ENCODE data around the gene ATP6AP1.

The ATP6AP1 gene

DNA sequence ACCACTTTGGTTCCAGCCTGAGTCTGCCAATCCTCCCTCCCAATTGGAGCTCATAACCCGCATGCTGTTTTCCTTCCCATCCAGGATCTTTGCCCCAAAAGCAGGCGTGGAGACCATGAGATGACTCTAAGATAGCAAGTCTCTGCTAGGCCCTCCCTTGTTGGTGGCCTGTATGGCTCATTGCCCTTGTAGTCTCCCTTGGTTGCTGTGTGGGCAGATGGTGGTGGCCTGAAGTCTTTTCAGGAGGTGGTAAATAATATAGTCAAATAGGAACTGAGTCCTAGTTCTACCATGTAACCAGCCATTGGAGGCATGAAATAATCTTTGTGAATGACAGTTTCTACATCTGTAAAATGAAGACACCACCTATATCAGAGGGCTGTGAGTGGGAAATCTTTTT lies 1.2 kb downstream of the ATP6AP1 start:
- ChIA-PET POLR2A (interaction anchor here (0.5 to 2.4 kb wide), 4 partner anchors 18 to 61 kb away, joined by 4 to 14 read pairs (median 9); partner anchors contain the start of genes RPL10, SLC10A3 and TAFAZZIN), CTCF (interaction anchor here (1.0 to 1.5 kb wide), 2 partner anchors 30 to 97 kb away, joined by 3 to 4 read pairs; no protein-coding TSS in a partner anchor)
- no peak for TF ChIP-seq HDGF (IDR thresholded peaks at IDR 0.05; ENCODE audit: borderline replicate concordance)
- no peak for TF ChIP-seq L3MBTL2 (conservative IDR thresholded peaks at IDR 0.05)
- TF ChIP-seq ELF4 (IDR thresholded peaks at IDR 0.05) = no peak
- no peak for TF ChIP-seq ZNF384 (IDR thresholded peaks at IDR 0.05)
- TF ChIP-seq, protein P1, sequence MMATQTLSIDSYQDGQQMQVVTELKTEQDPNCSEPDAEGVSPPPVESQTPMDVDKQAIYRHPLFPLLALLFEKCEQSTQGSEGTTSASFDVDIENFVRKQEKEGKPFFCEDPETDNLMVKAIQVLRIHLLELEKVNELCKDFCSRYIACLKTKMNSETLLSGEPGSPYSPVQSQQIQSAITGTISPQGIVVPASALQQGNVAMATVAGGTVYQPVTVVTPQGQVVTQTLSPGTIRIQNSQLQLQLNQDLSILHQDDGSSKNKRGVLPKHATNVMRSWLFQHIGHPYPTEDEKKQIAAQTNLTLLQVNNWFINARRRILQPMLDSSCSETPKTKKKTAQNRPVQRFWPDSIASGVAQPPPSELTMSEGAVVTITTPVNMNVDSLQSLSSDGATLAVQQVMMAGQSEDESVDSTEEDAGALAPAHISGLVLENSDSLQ (IDR thresholded peaks at IDR 0.05) = no peak
- no peak for TF ChIP-seq BHLHE40 (IDR thresholded peaks at IDR 0.05; ENCODE audit: borderline replicate concordance)
- TF ChIP-seq ARNT (IDR thresholded peaks at IDR 0.05) = no peak
- no peak for TF ChIP-seq LEF1 (IDR thresholded peaks at IDR 0.05; ENCODE audit: borderline replicate concordance)
- no peak for TF ChIP-seq FOXA1 (IDR thresholded peaks at IDR 0.05)
- no peak for TF ChIP-seq SP1 (IDR thresholded peaks at IDR 0.05)
- no peak for TF ChIP-seq CTBP1 (IDR thresholded peaks at IDR 0.05; ENCODE audit: borderline replicate concordance)
- TF ChIP-seq FOXM1 (IDR thresholded peaks at IDR 0.05; ENCODE audit: borderline replicate concordance) = no peak
- TF ChIP-seq NFRKB (IDR thresholded peaks at IDR 0.05) = no peak
- TF ChIP-seq SUZ12 (IDR thresholded peaks at IDR 0.05) = no peak
- no peak for TF ChIP-seq TARDBP (IDR thresholded peaks at IDR 0.05)
- TF ChIP-seq FOXK2 (IDR thresholded peaks at IDR 0.05) = no peak
- no peak for DNase-seq (ENCODE audit: extremely low spot score)

DNA sequence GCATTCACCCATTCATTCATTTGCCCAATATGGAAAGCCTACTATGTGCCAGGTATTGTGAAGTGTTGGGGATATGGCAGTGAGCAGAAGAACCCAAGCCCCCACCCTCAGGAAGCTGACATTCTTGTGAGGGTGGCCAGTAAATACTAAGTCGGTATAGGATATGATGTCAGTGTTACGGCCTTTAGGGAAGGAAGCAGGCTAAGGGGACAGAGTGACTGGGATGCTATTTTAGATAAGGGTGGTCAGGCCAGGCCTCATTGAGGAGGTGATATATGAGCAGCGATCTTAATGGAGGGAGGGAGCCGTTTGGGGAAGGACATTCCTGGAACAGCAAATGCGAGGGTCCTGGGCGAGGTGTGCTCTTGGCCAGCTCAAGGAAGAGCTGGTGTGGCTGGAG lies 2.0 kb downstream of the ATP6AP1 start:
- POLR2A ChIA-PET = interaction anchor here (0.6 to 1.4 kb wide), 5 partner anchors 9 to 28 kb away, joined by 3 to 5 read pairs (median 4); no protein-coding TSS in a partner anchor
- no peak for DNase-seq (ENCODE audit: extremely low spot score)
- CTCF ChIA-PET = no interaction called here
- TF ChIP-seq FOXK2 (IDR thresholded peaks at IDR 0.05) = no peak
- no peak for TF ChIP-seq HDGF (IDR thresholded peaks at IDR 0.05; ENCODE audit: borderline replicate concordance)
- TF ChIP-seq, protein P1 (IDR thresholded peaks at IDR 0.05) = no peak
- TF ChIP-seq TARDBP (IDR thresholded peaks at IDR 0.05) = no peak
- TF ChIP-seq BHLHE40 (IDR thresholded peaks at IDR 0.05; ENCODE audit: borderline replicate concordance) = no peak
- no peak for TF ChIP-seq LEF1 (IDR thresholded peaks at IDR 0.05; ENCODE audit: borderline replicate concordance)
- TF ChIP-seq CTBP1 (IDR thresholded peaks at IDR 0.05; ENCODE audit: borderline replicate concordance) = no peak

DNA sequence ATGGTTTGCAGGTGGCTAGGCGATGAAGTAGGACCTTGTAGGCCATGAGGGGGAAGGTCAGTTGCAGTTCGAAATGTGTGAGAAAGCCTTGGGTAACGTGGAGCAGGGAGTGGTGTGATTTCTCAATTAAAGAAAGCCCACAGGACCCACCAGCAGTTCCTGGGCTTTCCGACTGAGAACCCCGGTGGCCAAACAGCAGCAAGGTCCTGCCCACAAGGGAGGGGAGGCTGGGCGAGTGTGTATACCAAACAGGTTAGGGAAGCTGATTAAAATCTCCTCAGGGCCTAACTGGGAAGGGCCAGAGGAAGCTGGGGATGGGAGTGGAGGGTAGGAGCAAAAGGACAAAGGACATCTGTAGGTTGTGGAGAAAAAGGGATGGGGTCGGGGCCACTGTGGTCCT lies 2.4 kb downstream of the ATP6AP1 start:
- TF ChIP-seq SUZ12 (IDR thresholded peaks at IDR 0.05) (no peak), LEF1 (IDR thresholded peaks at IDR 0.05; ENCODE audit: borderline replicate concordance) (no peak), FOXA1 (IDR thresholded peaks at IDR 0.05) (no peak), ZNF384 (IDR thresholded peaks at IDR 0.05) (no peak)
- CTCF ChIA-PET = no interaction called here
- POLR2A ChIA-PET = interaction anchor here (0.7 to 1.4 kb wide), 4 partner anchors 9 to 20 kb away, joined by 3 to 5 read pairs (median 4); no protein-coding TSS in a partner anchor
- no peak for DNase-seq (ENCODE audit: extremely low spot score)

DNA sequence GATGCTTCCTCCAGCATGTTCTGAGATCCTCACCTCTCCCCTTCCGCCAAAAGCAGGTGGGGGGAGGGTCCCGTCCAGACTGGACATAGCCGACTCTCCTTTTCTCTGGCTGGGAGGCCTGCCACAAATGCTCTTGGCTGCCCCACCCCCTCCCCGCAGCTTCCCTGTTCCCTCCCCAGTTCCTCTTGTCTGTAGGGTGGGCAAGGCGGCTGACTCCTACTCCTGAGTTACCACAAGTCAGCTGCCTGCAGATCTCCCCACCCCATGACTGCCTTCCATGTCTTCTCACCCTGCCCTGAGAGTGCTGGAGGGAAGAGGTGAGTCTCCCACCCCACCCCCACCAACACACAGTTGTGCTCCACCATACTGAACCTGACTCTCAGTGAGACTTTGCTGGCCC lies 2.9 kb downstream of the ATP6AP1 start:
- CTCF ChIA-PET = no interaction called here
- TF ChIP-seq SUZ12 (IDR thresholded peaks at IDR 0.05) (no peak), ZNF384 (IDR thresholded peaks at IDR 0.05) (no peak), HDGF (IDR thresholded peaks at IDR 0.05; ENCODE audit: borderline replicate concordance) (no peak), ELF4 (IDR thresholded peaks at IDR 0.05) (no peak), NFRKB (IDR thresholded peaks at IDR 0.05) (no peak), BHLHE40 (IDR thresholded peaks at IDR 0.05; ENCODE audit: borderline replicate concordance) (no peak), SP1 (IDR thresholded peaks at IDR 0.05) (no peak), TARDBP (IDR thresholded peaks at IDR 0.05) (no peak), FOXM1 (IDR thresholded peaks at IDR 0.05; ENCODE audit: borderline replicate concordance) (no peak), LEF1 (IDR thresholded peaks at IDR 0.05; ENCODE audit: borderline replicate concordance) (no peak)
- DNase-seq (ENCODE audit: extremely low spot score) = no peak
- POLR2A ChIA-PET = interaction anchor here (1.1 to 1.4 kb wide), 3 partner anchors 10 to 21 kb away, joined by 3 to 5 read pairs (median 4); no protein-coding TSS in a partner anchor

DNA sequence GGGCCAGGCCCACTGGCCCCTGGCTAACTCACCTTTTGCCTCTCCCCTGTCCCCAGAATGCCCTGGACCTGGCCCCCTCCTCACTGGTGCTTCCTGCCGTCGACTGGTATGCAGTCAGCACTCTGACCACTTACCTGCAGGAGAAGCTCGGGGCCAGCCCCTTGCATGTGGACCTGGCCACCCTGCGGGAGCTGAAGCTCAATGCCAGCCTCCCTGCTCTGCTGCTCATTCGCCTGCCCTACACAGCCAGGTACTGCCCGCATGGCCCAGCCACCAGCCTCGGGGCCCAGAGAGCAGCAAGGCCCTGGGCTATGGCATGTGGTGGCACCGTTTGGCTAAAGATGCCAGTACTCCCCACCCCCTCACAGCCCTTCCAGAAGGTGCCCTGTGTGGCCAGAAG lies 3.7 kb downstream of the ATP6AP1 start:
- ChIA-PET CTCF (interaction anchor here (0.7 kb wide), 1 partner anchor 34 kb away, joined by 4 read pairs; the partner anchor contains the start of gene RPL10), POLR2A (interaction anchor here (0.8 kb wide), 1 partner anchor 14 kb away, joined by 3 read pairs; no protein-coding TSS in a partner anchor)
- TF ChIP-seq, protein P1 (IDR thresholded peaks at IDR 0.05) = no peak
- no peak for DNase-seq (ENCODE audit: extremely low spot score)

DNA sequence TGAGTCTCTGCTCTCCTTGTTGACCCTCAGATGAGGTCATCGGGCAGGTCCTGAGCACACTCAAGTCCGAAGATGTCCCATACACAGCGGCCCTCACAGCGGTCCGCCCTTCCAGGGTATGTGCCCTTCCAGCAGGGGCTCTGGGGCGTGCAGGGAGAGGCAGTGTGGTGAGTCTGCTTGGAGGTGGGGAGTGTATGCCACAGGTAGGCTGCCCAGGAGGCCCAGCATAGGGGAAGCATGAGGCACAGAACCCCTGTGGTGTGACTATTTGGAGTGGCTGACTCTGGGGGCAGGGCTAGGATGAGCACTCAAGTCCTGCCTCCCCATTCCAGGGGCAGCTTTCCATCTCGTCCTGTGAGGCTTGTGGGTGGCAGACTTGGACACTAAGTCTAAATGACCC lies 5.1 kb downstream of the ATP6AP1 start:
- CTCF ChIA-PET = no interaction called here

More for the DNA sequence above, 5.1 kb downstream of the ATP6AP1 start:
- POLR2A ChIA-PET = no interaction called here
- no peak for TF ChIP-seq SUZ12 (IDR thresholded peaks at IDR 0.05)
- no peak for TF ChIP-seq CTBP1 (IDR thresholded peaks at IDR 0.05; ENCODE audit: borderline replicate concordance)
- no peak for DNase-seq (ENCODE audit: extremely low spot score)

All from HEK293T (cell line).